GM12864 (cell line): ENCODE data around the gene SRGAP3.
"Not testable (repeated sequence)": the region's sequence is repeated elsewhere in the genome, so short reads cannot be mapped to it uniquely, and the experiment has no call there.

Experiments
- DNase-seq: peaks from one replicate; pipeline ENCODE4 v3.0.0-alpha.2; 2011; ENCODE audit warnings: low read depth
- H3K4me3 ChIP-seq: 2 replicates; pipeline ENCODE4 v1.5.1; 2011; ENCODE audit warnings: mild to moderate bottlenecking, low read depth, low read length, control low read depth
- CTCF ChIP-seq: IDR thresholded peaks from 2 replicates; pipeline ENCODE4 v1.5.1; 2011; ENCODE audit warnings: low read depth, mild to moderate bottlenecking, moderate library complexity, low read length, control low read depth, inconsistent platforms; ENCODE audit errors: missing control alignments

SRGAP3 gene

GRCh38 chr3:9249273-9250192, at the start of gene SRGAP3:
Gene SRGAP3 (minus strand): TSS chr3:9249646. CDS start chr3:9248951, 695 bp downstream.
- peak within 1 kb of the TSS; percentile 73 for H3K4me3 ChIP-seq
- peak; percentile 69 for DNase-seq
- peak; percentile 42 for TF ChIP-seq CTCF

- TF ChIP-seq CTCF, result no peak
- DNase-seq, result no peak
- H3K4me3 ChIP-seq, result no peak overlapping the region
These were observed 48.8 kb upstream of the SRGAP3 start for GRCh38 chr3:9298236-9298635.

GRCh38 chr3:9296241-9296640, 46.8 kb upstream of the SRGAP3 start:
- no peak for DNase-seq
- no peak for TF ChIP-seq CTCF
- no peak overlapping the region for H3K4me3 ChIP-seq

- no peak for DNase-seq
- TF ChIP-seq CTCF, result no peak
These were observed 45.6 kb upstream of the SRGAP3 start for GRCh38 chr3:9295007-9295406.

GRCh38 chr3:9293953-9294352, 44.5 kb upstream of the SRGAP3 start:
- not testable (repeated sequence) for H3K4me3 ChIP-seq, DNase-seq

More at GRCh38 chr3:9295007-9295406, 45.6 kb upstream of the SRGAP3 start:
- no peak overlapping the region for H3K4me3 ChIP-seq

GRCh38 chr3:9293076-9293475, 43.6 kb upstream of the SRGAP3 start:
- no peak for DNase-seq
- no peak overlapping the region for H3K4me3 ChIP-seq
- no peak for TF ChIP-seq CTCF

GRCh38 chr3:9292516-9292915, 43.1 kb upstream of the SRGAP3 start:
- no peak overlapping the region for H3K4me3 ChIP-seq
- DNase-seq, result no peak
- TF ChIP-seq CTCF, result no peak
